Thyroid gland (tissue), 4 donors: ENCODE results near the gene PDS5A. TPM values are rescaled to one million over a fixed set of nuclear protein-coding genes. Genes with fewer than 3 reads are reported as not detected.
"Not testable (repeated sequence)": the region's sequence is repeated elsewhere in the genome, so short reads cannot be mapped to it uniquely, and the experiment has no call there.

Experiments used
- DNase-seq, 2 donors: peaks; one replicate each; pipeline ENCODE4 v3.0.0-alpha.2; 2019
- H3K27ac ChIP-seq, 3 donors: fragments of 200-600 bp; sonication (generic); 1 replicate in 2 of 3; 2 replicates in 1 of 3; pipeline ENCODE4 v1.5.1; 2016 to 2019; ENCODE audit warnings: mild to moderate bottlenecking in 1 of 3, moderate library complexity in 1 of 3
- H3K27me3 ChIP-seq: fragments of 200-600 bp; sonication (generic); one replicate; pipeline ENCODE4 v1.5.1; 2019
- H3K36me3 ChIP-seq, 2 donors: fragments of 200-600 bp; sonication (generic); one replicate each; pipeline ENCODE4 v1.5.1; 2016 to 2019
- H3K4me1 ChIP-seq, 2 donors: fragments of 200-600 bp; sonication (generic); one replicate each; pipeline ENCODE4 v1.5.1; 2017 to 2019
- H3K4me3 ChIP-seq, 3 donors: fragments of 200-600 bp; sonication (generic); replicated peaks in 1 of 3; 1 replicate in 2 of 3; 2 replicates in 1 of 3; pipeline ENCODE4 v1.5.1; 2016; ENCODE audit warnings: mild to moderate bottlenecking in 1 of 3
- H3K9me3 ChIP-seq: fragments of 200-600 bp; sonication (generic); one replicate; pipeline ENCODE4 v1.5.1; 2017
- CTCF ChIP-seq, 6 experiments: fragments of 200-600 bp in 3 of 6; fragments of 450-650 bp in 3 of 6; sonication (generic) in 3 of 6; IDR thresholded peaks; one replicate each; pipeline ENCODE4 v1.5.1; 2016 to 2019; ENCODE audit warnings: antibody characterized with exemption in 6 of 6, mild to moderate bottlenecking in 2 of 6, inconsistent platforms in 1 of 6, moderate library complexity in 1 of 6
- POLR2A ChIP-seq, 2 donors: fragments of 450-650 bp; IDR thresholded peaks; one replicate each; pipeline ENCODE4 v1.6.1; 2017; ENCODE audit warnings: antibody characterized with exemption in 2 of 2, mild to moderate bottlenecking in 2 of 2, moderate library complexity in 1 of 2
- WGBS, 2 donors: methylation state at CpG; one replicate each; pipeline ENCODE4 v1.1.5; 2017; 5-methylcytosine and 5-hydroxymethylcytosine counted together
- intact Hi-C: fragments of 100-400 bp; cut with DNase I; formaldehyde crosslinking; loops from one replicate; pipeline ENCODE4 v1.15.1; 2023
- total RNA-seq, 4 donors: library from RNA; depleted of rRNA; stranded (reverse); fragments of >200 nt; gene quantifications; one replicate each; pipeline ENCODE4 v1.2.3, GENCODE V29; 2016

The PDS5A gene
- total RNA-seq, 4 donors from 2014 or later: 92.3 to 133 (median 103) TPM

GRCh38 chr4:39846120-39846519, 131.6 kb downstream of the PDS5A start:
- no peaks in the 10 kb centered on the region for H3K9me3 ChIP-seq
- no peak for DNase-seq
- H3K4me3 ChIP-seq: no peak overlapping the region
- no peaks in the 10 kb centered on the region for H3K27me3 ChIP-seq
- H3K4me1 ChIP-seq: no peaks in the 10 kb centered on the region
- intact Hi-C loops: no loop called here
- 97 to 98% methylated on average over 12 of the region's 12 CpGs for WGBS, 2 donors
- H3K36me3 ChIP-seq: peaks cover 9 to 18% of the 10 kb centered on the region in 2 donors
- TF ChIP-seq POLR2A (IDR thresholded peaks at IDR 0.05) (no peak), CTCF (IDR thresholded peaks at IDR 0.05) (no peak)
- H3K27ac ChIP-seq: no peak overlapping the region

GRCh38 chr4:39841894-39842293, 135.8 kb downstream of the PDS5A start:
- no peak for DNase-seq
- 96 to 98% methylated on average over 3 of the region's 3 CpGs for WGBS, 2 donors
- TF ChIP-seq POLR2A (IDR thresholded peaks at IDR 0.05): no peak
- no peak for TF ChIP-seq CTCF (IDR thresholded peaks at IDR 0.05)
- H3K27ac ChIP-seq: no peak overlapping the region
- no peaks in the 10 kb centered on the region for H3K4me1 ChIP-seq
- intact Hi-C loops: no loop called here
- no peaks in the 10 kb centered on the region for H3K27me3 ChIP-seq
- peaks cover 39 to 51% of the 10 kb centered on the region in 2 donors for H3K36me3 ChIP-seq
- no peaks in the 10 kb centered on the region for H3K9me3 ChIP-seq
- H3K4me3 ChIP-seq: no peak overlapping the region

GRCh38 chr4:39840516-39840915, 137.2 kb downstream of the PDS5A start:
- H3K4me1 ChIP-seq, DNase-seq, intact Hi-C loops, H3K4me3 ChIP-seq, H3K27me3 ChIP-seq, H3K27ac ChIP-seq, H3K9me3 ChIP-seq: not testable (repeated sequence)
- peaks cover 39 to 59% of the 10 kb centered on the region in 2 donors for H3K36me3 ChIP-seq
- WGBS, 2 donors: 96 to 97% methylated on average over 14 of the region's 14 CpGs

- no peak overlapping the region for H3K27ac ChIP-seq
- 95 to 96% methylated on average over 9 of the region's 9 CpGs for WGBS, 2 donors
- no peaks in the 10 kb centered on the region for H3K9me3 ChIP-seq
- H3K27me3 ChIP-seq: no peaks in the 10 kb centered on the region
- no peak for DNase-seq
- no peaks in the 10 kb centered on the region for H3K4me1 ChIP-seq
- H3K4me3 ChIP-seq: no peak overlapping the region
- peaks cover 39 to 64% of the 10 kb centered on the region in 2 donors for H3K36me3 ChIP-seq
- intact Hi-C loops: no loop called here
- TF ChIP-seq CTCF (IDR thresholded peaks at IDR 0.05) (no peak), POLR2A (IDR thresholded peaks at IDR 0.05) (no peak)
These were observed 137.7 kb downstream of the PDS5A start for GRCh38 chr4:39840027-39840426.

- H3K9me3 ChIP-seq, H3K27me3 ChIP-seq, intact Hi-C loops, H3K4me3 ChIP-seq, DNase-seq, H3K27ac ChIP-seq, H3K4me1 ChIP-seq: not testable (repeated sequence)
- peaks cover 39 to 66% of the 10 kb centered on the region in 2 donors for H3K36me3 ChIP-seq
- WGBS, 2 donors: 94 to 96% methylated on average over 11 of the region's 11 CpGs
These were observed 139.3 kb downstream of the PDS5A start for GRCh38 chr4:39838431-39838830.

GRCh38 chr4:39834269-39834668, 143.4 kb downstream of the PDS5A start:
- Histone ChIP-seq H3K9me3 (no peaks in the 10 kb centered on the region), H3K27me3 (no peaks in the 10 kb centered on the region), H3K27ac (no peak overlapping the region), H3K4me1 (no peaks in the 10 kb centered on the region), H3K36me3 (peaks cover 17 to 39% of the 10 kb centered on the region in 2 donors), H3K4me3 (no peak overlapping the region)
- WGBS, 2 donors: 69 to 85% methylated on average over 1 of the region's 1 CpG
- TF ChIP-seq CTCF (IDR thresholded peaks at IDR 0.05): no peak
- TF ChIP-seq POLR2A (IDR thresholded peaks at IDR 0.05): no peak
- intact Hi-C loops: no loop called here
- no peak for DNase-seq
